GM12801 (cell line): ENCODE data around the gene MAPK10.

Experiments
- TF ChIP-seq, protein P1 (sequence below): IDR thresholded peaks from one replicate; pipeline ENCODE4 v1.5.1; 2011; ENCODE audit warnings: control low read depth; ENCODE audit not compliant: insufficient read length; ENCODE audit errors: extremely low read depth

The MAPK10 gene

DNA sequence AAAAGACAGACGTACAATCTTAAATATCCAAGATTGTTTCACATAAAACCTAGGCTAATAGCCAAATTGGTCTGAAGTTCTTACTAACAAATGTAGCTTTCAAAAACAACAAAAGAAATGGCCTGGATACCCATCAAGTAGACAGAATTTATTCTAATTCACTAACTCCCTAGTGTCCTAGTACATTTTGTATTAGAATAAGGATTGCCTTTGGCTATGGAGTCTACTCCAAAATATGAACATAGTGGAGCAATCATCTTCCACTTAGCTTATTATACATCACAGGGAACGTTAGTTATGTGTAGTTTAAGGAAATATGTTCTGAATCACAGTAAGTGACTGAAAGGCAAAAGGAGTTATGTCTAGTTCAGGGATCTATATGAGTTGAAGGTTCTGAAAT is 81.7 kb downstream of the MAPK10 start:
- TF ChIP-seq, protein P1, sequence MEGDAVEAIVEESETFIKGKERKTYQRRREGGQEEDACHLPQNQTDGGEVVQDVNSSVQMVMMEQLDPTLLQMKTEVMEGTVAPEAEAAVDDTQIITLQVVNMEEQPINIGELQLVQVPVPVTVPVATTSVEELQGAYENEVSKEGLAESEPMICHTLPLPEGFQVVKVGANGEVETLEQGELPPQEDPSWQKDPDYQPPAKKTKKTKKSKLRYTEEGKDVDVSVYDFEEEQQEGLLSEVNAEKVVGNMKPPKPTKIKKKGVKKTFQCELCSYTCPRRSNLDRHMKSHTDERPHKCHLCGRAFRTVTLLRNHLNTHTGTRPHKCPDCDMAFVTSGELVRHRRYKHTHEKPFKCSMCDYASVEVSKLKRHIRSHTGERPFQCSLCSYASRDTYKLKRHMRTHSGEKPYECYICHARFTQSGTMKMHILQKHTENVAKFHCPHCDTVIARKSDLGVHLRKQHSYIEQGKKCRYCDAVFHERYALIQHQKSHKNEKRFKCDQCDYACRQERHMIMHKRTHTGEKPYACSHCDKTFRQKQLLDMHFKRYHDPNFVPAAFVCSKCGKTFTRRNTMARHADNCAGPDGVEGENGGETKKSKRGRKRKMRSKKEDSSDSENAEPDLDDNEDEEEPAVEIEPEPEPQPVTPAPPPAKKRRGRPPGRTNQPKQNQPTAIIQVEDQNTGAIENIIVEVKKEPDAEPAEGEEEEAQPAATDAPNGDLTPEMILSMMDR = no peak

DNA sequence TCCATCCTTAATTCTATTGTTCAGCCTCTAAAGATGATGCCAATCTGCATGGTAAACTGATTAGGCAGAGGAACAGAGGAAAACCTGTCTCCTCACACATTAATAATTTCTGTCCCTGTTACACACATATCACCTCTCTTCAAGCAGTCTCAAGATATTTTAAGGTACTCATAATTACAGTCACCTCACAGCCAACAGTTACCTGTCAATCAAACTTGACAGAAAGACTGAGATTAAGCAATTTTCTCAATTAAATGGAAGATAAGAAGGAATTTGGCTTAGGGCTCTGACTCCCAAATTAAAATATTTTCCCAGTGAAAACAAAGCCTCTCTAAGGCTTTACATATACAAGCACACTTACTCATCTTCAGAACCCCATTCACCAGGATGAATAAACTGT is 85.2 kb downstream of the MAPK10 start:
- TF ChIP-seq, protein P1 = no peak

DNA sequence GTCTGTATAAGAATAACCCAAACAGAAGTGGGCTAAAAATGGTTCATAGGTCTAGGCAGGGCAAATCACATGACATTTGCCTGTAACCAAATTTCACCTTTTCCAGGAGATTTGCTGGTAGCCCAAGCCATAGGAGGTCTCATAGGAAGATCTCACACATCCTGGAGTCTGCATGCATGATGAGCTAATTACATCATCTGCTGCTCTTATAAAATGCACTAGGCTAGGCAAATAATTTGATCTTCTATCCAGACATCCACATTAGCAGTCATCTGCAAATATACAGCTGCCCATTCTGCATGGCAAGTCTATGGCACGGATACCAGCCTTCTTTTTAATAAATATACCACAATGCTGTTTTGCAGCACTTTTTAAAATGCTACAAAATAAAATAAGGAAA is 87.2 kb downstream of the MAPK10 start:
- TF ChIP-seq, protein P1 = no peak

DNA sequence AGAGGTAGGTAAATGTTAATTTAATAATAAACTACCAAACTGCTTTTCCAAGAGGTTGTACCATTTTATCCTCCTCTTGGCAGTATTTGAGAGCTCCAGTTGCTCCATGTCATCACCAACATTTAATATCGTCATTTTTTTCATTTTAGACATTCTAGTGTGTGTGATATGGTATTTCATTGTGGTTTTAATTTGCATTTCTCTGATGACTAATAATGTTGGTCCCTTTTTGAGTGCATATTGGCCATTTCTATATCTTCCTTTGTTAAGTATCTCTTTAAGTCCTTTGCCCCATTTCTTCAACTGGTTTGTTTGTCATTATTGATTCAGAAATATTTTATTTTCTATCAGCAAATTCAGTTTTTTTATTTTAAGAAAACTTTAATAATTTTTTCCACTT is 88.8 kb downstream of the MAPK10 start:
- TF ChIP-seq, protein P1 = no peak

DNA sequence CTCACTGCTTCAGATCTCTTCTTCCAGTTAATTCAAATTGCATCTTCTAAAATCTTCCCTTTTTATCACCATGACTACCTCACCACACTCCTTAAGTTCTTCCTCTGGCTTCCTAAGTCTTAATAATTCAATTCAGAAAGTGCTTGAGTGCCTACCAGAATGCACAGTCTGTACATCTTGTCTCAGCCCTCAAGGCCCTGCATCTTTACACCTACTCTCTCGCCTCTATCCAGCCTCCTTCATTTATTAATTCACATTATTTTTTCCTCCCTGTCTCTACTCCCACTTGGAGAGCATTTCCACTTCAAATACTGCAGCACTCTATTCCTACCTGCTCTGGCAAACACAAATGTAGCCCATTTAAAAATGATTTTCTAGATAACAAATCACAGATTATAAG is 90.5 kb downstream of the MAPK10 start:
- TF ChIP-seq, protein P1 = no peak

DNA sequence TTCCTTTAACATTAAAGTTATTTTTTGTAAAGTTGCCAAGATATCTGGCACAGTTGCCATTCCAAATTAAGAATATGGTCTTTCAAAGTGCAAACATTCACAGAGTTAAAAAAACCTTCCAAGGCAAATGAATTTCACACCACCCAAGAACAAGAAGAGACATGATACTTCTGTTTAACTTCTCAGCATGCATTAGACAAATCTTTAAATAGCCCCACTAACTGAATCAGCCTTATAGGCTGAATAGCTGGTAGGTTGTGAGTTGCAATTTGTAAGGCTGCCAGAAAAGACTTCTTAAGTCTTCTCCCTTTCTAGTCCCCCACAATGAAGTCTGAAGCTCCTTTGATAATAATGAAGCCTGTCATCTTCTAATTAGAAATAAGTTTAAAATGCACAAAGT is 95.6 kb downstream of the MAPK10 start:
- TF ChIP-seq, protein P1 = no peak

DNA sequence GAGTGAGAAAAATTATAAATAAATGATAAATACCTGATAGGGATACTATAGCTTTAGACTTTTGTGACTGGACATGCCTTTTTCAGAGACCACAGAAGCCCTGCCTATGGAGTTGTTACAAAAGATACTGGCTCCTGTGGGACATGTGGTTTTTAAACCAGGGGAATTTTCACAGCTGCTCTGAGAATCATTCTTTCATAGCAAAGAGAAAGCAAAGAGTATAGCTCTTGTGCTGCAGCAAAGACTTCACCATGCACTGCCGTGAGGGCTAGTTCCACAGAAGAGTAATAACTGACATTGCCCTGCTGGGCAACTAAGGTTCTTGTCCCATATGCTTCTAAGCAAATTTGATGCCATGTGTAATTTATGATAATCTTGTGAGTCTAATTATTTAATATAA is 98.2 kb downstream of the MAPK10 start:
- TF ChIP-seq, protein P1 = no peak

DNA sequence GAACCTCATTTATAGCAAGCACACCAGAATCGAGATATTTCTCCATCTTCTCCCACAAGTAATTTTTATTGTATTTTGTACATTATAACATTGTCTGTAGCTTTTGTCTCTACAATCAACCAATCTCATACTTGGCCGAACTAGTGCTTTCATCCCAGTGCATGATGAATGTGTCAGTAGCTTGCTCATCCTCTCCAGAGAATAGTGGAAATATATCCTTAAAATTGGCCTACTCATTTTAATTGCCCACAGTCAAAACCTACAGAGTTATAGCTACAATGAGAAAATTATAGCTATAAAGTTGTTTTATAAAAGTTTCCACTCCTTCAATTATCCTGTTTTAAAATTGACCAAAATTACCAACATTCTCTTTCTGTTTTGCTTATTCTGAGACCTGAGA is 103.8 kb downstream of the MAPK10 start:
- TF ChIP-seq, protein P1 = no peak
